Hematopoietic multipotent progenitor cell treated with erythropoietin and hydrocortisone succinate and interleukin-3 and kit ligand, for 17 days (in vitro differentiated cells): ENCODE results near the gene FTSJ1.
"Not testable (repeated sequence)": the region's sequence is repeated elsewhere in the genome, so short reads cannot be mapped to it uniquely, and the experiment has no call there.

Experiments used
- DNase-seq: peaks from one replicate; pipeline ENCODE4 v3.0.0-alpha.2; 2015; ENCODE audit warnings: low spot score

Gene FTSJ1

GRCh38 chrX:48498374-48498809 is 22.4 kb downstream of the FTSJ1 start:
- DNase-seq: no peak

GRCh38 chrX:48504261-48504660 is 28.3 kb downstream of the FTSJ1 start:
- DNase-seq: no peak

GRCh38 chrX:48505481-48505880 is 29.5 kb downstream of the FTSJ1 start:
- no peak for DNase-seq

- no peak for DNase-seq
Observed at GRCh38 chrX:48507246-48507645, 31.2 kb downstream of the FTSJ1 start.

GRCh38 chrX:48508400-48509244 is 32.6 kb downstream of the FTSJ1 start, which contains the start of gene PORCN:
TSS of gene PORCN (plus strand) at chrX:48508992. CDS start at chrX:48509821, 829 bp downstream.
- peak; percentile 53 for DNase-seq

- DNase-seq: no peak
Observed at GRCh38 chrX:48509245-48509590, 33.2 kb downstream of the FTSJ1 start.

GRCh38 chrX:48509619-48510018 is 33.6 kb downstream of the FTSJ1 start:
- DNase-seq: no peak

- peak; percentile 24 for DNase-seq
Observed at GRCh38 chrX:48511560-48511959, 35.6 kb downstream of the FTSJ1 start.

- DNase-seq: no peak
Observed at GRCh38 chrX:48512371-48512935, 36.5 kb downstream of the FTSJ1 start.

GRCh38 chrX:48513670-48514069 is 37.7 kb downstream of the FTSJ1 start:
- no peak for DNase-seq

- DNase-seq: no peak
Observed at GRCh38 chrX:48514126-48514806, 38.3 kb downstream of the FTSJ1 start.

- DNase-seq: no peak
Observed at GRCh38 chrX:48514868-48515460, 39.0 kb downstream of the FTSJ1 start.

GRCh38 chrX:48515842-48516241 is 39.8 kb downstream of the FTSJ1 start:
- no peak for DNase-seq

GRCh38 chrX:48516285-48516684 is 40.3 kb downstream of the FTSJ1 start:
- DNase-seq: no peak

GRCh38 chrX:48516987-48517386 is 41.0 kb downstream of the FTSJ1 start:
- no peak for DNase-seq

GRCh38 chrX:48519481-48519880 is 43.5 kb downstream of the FTSJ1 start:
- DNase-seq: not testable (repeated sequence)

- DNase-seq: no peak
Observed at GRCh38 chrX:48520455-48520854, 44.5 kb downstream of the FTSJ1 start.

GRCh38 chrX:48520976-48521352 is 45.0 kb downstream of the FTSJ1 start:
- no peak for DNase-seq

GRCh38 chrX:48521353-48522243 is 45.6 kb downstream of the FTSJ1 start, which contains the start of gene EBP:
TSS of gene EBP (plus strand) at chrX:48521808. CDS start at chrX:48523772, 1,964 bp downstream.
- DNase-seq: peak; percentile 83

- no peak for DNase-seq
Observed at GRCh38 chrX:48522291-48522690, 46.3 kb downstream of the FTSJ1 start.

GRCh38 chrX:48523682-48524081 is 47.7 kb downstream of the FTSJ1 start:
- DNase-seq: no peak
